ENCODE measurements around the gene ZBTB9.
"Not testable (repeated sequence)": the region's sequence is repeated elsewhere in the genome, so short reads cannot be mapped to it uniquely, and the experiment has no call there.

The ZBTB9 gene

GRCh38 chr6:33467091-33467490 lies 12.7 kb downstream of the ZBTB9 start:
- DNase-seq (ENCODE audit: low spot score), result no peak

GRCh38 chr6:33469661-33470060 lies 15.3 kb downstream of the ZBTB9 start:
- no peak for DNase-seq (ENCODE audit: low spot score)

- DNase-seq (ENCODE audit: low spot score), result no peak
Measured at GRCh38 chr6:33477864-33478263, 23.5 kb downstream of the ZBTB9 start.

DNA sequence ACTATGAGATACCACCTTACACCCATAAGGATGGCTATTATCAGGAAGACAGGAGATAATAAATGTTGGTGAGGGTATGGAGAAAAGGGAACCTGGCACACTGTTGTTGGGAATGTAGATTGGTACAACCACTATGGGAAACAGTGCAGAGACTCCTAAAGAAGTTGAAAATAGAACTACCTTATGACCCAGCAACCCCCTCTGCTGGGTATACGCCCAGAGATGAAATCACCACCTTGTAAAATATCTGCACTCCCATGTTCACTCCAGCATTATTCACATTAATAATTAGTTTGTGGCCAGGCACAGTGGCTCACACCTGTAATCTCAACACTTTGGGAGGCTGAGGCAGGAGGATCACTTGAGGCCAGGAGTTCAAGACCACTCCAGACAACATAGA lies 26.8 kb downstream of the ZBTB9 start:
- no peak for DNase-seq (ENCODE audit: low spot score)

DNA sequence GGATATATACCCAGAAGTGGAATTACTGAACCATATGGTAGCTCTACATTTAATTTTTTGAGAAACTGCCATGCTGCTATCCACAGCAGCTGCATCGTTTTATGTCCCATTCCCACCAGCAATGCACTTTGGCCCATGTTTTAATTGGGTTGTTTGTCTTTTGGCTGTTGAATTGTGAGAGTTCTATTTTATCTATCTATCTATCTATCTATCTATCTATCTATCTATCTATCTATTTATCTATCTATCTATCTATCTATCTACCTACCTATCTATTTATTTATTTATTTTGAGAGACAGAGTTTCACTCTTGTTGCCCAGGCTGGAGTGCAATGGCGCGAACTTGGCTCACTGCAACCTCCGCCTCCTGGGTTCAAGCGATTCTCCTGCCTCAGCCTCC lies 28.2 kb downstream of the ZBTB9 start:
- not testable (repeated sequence) for DNase-seq (ENCODE audit: low spot score)

DNA sequence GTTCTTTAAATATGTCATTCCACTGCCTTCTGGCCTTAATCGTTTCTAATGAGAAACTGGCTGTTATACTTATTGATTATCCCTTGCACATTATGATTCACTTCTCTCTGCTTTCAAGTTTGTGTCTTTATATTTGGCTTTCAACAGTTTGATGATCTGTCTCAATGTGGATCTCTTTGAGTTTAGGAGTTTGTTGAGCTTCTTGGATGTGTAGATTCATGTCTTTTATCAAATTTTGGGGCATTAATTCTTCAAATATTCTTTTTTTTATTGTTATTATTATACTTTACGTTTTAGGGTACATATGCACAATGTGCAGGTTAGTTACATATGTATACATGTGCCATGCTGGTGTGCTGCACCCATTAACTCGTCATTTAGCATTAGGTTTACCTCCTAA lies 29.3 kb downstream of the ZBTB9 start:
- DNase-seq (ENCODE audit: low spot score), result no peak

DNA sequence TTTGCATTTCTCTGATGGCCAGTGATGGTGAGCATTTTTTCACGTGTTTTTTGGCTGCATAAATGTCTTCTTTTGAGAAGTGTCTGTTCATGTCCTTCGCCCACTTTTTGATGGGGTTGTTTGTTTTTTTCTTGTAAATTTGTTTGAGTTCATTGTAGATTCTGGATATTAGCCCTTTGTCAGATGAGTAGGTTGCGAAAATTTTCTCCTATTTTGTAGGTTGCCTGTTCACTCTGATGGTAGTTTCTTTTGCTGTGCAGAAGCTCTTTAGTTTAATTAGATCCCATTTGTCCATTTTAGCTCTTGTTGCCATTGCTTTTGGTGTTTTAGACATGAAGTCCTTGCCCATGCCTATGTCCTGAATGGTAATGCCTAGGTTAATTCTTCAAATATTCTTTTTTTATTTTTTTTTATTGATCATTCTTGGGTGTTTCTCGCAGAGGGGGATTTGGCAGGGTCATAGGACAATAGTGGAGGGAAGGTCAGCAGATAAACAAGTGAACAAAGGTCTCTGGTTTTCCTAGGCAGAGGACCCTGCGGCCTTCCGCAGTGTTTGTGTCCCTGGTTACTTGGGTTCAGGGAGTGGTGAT lies 30.4 kb downstream of the ZBTB9 start:
- DNase-seq (ENCODE audit: low spot score), result not testable (repeated sequence)

DNA sequence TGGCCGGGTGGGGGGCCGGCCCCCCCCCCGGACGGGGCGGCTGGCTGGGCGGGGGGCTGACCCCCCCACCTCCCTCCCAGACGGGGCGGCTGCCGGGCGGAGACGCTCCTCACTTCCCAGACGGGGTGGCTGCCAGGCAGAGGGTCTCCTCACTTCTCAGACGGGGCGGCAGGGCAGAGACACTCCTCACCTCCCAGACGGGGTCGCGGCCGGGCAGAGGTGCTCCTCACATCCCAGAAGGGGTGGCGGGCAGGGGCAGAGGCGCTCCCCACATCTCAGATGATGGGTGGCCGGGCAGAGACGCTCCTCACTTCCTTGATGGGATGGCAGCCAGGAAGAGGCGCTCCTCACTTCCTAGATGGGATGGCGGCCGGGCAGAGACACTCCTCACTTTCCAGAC lies 31.3 kb downstream of the ZBTB9 start:
- DNase-seq (ENCODE audit: low spot score), result not testable (repeated sequence)

DNA sequence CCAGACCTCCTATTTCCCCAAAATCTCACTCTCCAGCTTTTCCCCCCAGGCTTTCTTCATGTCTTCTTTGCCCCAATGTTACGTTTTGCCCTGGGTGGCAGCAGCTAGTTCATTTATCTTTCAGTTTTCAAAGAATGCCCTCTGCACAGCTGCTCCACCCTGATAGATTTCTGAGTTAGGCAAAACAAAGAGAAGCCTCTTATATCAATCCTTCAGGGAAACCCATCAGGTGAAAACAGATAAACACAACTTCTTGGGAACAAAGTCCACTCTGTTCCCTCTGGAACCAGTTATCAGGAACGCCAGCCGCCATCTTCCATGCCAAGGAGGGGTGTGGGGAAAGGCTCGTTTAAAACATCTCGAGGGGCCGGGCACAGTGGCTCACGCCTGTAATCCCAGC lies 34.0 kb downstream of the ZBTB9 start:
- no peak for DNase-seq (ENCODE audit: low spot score)

GRCh38 chr6:33490198-33490597 lies 35.8 kb downstream of the ZBTB9 start:
- DNase-seq (ENCODE audit: low spot score), result no peak

- DNase-seq (ENCODE audit: low spot score), result no peak
Measured at GRCh38 chr6:33490621-33491020, 36.2 kb downstream of the ZBTB9 start.

GRCh38 chr6:33492093-33492492 lies 37.7 kb downstream of the ZBTB9 start:
- DNase-seq (ENCODE audit: low spot score), result no peak

DNA sequence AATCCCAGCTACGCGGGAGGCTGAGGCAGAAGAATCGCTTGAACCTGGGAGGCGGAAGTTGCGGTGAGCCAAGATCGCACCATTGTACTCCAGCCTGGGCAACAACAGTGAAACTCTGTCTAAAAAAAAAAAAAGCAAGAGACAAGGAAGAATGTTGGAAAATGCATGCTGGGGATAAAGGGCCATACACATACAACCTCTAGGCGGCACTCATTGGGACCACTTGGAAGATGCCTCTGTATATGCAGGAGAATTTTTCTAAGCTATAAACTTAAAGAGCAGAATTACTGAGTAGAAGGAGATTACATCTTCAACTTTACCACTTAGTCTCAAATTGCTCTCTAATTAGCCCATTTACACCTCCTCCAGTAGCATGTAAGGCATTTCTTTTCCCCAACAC lies 42.8 kb downstream of the ZBTB9 start:
- no peak for DNase-seq (ENCODE audit: low spot score)

GRCh38 chr6:33502486-33502885 lies 48.1 kb downstream of the ZBTB9 start:
- no peak for DNase-seq (ENCODE audit: low spot score)

DNA sequence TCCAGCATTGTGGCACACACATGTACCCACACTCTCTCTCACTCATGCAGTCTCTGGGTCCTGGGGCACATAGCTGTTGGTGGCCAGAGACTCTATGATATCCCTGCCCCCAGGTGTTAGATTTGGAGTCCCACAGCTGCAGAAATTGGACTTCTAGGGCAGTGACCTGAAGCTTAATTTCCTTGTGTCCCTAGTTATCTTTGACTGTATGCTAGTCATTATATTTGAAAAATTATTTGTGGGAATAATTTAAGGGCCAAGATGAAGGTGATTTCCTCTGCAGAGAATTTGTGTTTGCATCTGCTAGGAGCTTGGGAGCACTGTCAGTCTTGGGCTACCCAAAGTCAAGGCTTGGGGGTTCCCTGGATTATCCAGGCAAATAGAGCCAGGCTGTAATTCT lies 50.1 kb downstream of the ZBTB9 start:
- DNase-seq (ENCODE audit: low spot score), result no peak

DNA sequence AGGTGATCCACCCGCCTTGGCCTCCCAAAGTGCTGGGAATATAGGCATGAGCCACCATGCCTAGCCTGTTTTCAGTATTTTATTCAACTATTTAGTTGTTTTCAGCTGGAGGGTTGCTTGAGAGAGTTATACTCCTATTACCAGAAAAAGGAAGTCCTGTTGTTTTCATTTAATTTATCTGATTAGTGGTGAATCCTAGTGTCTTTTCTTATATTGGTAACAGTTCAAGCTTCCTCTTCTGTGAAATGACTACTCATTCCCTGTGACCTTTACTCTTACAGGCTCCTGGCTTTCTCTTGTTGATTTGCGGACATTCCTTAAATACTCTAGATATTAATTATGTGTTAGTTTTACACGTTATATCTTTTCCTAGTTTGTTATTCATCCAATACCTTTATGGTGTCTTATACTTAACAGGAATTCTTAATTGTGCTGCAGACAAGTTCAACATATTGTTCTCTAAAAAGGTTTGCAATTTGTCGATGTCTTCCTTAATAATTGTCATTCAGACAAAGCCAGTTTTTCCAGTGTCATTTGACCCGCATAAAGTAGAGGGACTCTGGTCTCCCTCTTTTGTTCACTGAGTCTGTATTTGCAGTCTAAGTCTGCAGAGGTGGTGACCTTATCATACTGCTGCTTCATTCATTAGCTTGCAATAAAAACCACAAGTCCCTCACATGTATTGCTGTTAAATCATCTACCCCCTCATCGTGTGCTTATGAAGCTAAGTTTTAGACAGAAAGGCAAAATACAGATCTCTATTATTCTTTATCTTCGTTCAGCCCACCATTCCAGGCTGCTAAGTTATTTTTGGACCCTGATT lies 51.4 kb downstream of the ZBTB9 start:
- DNase-seq (ENCODE audit: low spot score), result no peak
